Epithelial cell of proximal tubule (primary cell): Measurements from ENCODE around the gene CRABP2. TPM values are rescaled to one million over a fixed set of nuclear protein-coding genes. Genes with fewer than 3 reads are reported as not detected.

ENCODE experiments used
- DNase-seq: peaks from one replicate; pipeline ENCODE4 v3.0.0-alpha.2; 2011; ENCODE audit warnings: low read depth
- H3K4me3 ChIP-seq: 2 replicates; pipeline ENCODE4 v1.5.1; 2011; ENCODE audit warnings: low read depth, mild to moderate bottlenecking, low read length
- total RNA-seq: library from RNA; depleted of rRNA; stranded (reverse); fragments of >200 nt; gene quantifications from 2 replicates; pipeline ENCODE4 v1.2.3, GENCODE V29; 2015
- TF ChIP-seq, protein P1 (sequence below): conservative IDR thresholded peaks from 2 replicates; pipeline ENCODE4 v1.5.1; 2012; ENCODE audit warnings: low read depth, mild to moderate bottlenecking, low read length

Gene CRABP2
- total RNA-seq, 1 donor from 2014 or later: 77.1 TPM

DNA sequence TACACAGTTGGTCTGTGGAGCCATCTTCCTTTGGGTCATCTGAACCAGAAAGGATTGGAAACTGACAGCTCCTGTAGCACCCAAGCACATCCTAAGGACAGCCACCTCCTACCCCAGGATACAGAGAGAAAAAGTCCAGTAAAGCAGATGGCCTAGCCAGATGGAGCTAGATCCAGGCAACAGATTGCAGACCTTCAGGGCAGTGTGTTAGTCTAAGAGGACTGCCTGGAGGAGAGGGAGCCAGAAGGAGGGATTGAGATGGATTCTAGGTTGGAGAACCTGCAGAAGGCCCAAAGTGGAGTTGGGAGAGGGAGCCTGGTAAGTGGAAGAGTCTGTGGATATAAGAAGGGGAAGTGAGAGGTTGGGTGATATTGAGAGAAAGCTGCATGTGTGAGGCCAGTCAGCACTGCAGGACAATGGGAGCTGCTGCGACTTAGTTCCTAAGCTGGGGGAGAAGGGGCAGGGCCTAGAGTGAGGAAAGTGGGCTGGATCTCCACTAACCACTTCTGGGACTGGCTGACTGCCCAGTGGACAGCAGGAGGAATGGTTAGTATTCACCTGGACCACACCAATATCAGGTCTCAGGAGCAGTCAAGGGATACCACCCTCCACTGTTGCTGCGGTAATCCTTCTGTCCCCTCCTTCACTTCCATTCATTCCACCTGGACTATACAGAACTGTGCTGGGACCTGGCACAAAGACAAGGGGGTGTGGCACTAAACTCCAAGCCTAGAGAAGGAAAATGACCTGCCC lies 50.1 kb downstream of the CRABP2 start:
- TF ChIP-seq, protein P1, sequence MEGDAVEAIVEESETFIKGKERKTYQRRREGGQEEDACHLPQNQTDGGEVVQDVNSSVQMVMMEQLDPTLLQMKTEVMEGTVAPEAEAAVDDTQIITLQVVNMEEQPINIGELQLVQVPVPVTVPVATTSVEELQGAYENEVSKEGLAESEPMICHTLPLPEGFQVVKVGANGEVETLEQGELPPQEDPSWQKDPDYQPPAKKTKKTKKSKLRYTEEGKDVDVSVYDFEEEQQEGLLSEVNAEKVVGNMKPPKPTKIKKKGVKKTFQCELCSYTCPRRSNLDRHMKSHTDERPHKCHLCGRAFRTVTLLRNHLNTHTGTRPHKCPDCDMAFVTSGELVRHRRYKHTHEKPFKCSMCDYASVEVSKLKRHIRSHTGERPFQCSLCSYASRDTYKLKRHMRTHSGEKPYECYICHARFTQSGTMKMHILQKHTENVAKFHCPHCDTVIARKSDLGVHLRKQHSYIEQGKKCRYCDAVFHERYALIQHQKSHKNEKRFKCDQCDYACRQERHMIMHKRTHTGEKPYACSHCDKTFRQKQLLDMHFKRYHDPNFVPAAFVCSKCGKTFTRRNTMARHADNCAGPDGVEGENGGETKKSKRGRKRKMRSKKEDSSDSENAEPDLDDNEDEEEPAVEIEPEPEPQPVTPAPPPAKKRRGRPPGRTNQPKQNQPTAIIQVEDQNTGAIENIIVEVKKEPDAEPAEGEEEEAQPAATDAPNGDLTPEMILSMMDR: no peak
- DNase-seq: no peak
- H3K4me3 ChIP-seq: no peak overlapping the region

DNA sequence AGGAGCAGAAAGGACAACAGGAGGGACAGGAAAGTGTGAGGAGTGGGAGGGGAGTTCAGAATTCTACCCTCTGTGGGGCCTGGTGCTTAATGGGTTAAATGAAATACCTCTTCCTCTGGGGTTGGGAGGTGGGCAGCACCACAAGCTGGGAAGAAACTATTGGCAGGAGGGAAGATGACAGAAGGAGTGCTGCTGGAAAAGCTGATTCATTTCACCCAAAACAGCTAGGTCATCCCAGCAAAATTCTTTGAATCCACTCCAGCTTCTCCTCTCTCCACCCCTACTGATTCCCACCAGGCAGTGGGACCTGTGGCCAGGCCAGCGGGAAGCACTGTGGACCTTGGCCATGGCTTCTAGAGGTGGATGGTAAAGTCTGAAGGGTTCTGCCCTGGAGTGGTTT lies 50.7 kb downstream of the CRABP2 start:
- TF ChIP-seq, protein P1: no peak
- no peak for DNase-seq
- H3K4me3 ChIP-seq: no peak overlapping the region

DNA sequence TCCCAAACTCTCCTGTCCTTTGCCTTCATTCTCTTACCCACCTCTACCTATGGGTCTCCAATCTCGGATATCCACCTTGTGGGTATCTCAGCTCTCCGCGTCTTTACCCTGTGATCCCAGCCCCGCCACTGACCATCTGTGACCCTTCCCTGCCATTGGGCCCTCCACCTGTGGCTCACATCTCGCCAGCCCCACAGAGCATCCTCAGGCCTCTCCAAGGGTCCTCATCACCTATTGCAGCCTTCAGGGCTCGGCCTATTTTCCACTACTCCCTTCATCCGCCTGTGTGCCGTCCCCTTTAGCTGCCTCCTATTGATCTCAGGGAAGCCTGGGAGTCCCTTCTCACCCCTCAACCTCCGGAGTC lies 52.4 kb downstream of the CRABP2 start:
- no peak overlapping the region for H3K4me3 ChIP-seq
- TF ChIP-seq, protein P1: no peak
- DNase-seq: no peak

DNA sequence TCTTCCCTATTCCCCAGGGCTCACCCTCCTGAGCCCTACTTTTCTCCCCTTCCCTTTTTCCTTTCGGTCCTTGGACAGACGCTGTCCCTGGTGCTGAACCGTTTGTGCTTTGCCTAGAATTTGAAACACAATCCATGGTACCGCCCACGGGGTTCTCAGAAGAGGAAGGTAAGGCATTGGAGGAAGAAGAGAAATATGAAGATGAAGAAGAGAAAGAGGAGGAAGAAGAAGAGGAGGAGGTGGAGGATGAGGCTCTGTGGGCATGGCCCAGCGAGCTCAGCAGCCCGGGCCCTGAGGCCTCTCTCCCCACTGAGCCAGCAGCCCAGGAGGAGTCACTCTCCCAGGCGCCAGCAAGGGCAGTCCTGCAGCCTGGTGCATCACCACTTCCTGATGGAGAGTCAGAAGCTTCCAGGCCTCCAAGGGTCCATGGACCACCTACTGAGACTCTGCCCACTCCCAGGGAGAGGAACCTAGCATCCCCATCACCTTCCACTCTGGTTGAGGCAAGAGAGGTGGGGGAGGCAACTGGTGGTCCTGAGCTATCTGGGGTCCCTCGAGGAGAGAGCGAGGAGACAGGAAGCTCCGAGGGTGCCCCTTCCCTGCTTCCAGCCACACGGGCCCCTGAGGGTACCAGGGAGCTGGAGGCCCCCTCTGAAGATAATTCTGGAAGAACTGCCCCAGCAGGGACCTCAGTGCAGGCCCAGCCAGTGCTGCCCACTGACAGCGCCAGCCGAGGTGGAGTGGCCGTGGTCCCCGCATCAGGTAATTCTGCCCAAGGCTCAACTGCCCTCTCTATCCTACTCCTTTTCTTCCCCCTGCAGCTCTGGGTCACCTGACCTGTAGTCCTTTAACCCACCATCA lies 53.0 kb downstream of the CRABP2 start:
- TF ChIP-seq, protein P1: no peak
- no peak for DNase-seq
- no peak overlapping the region for H3K4me3 ChIP-seq

Other genes starting within 250 kb of the CRABP2 start
- gene MEF2D, start 204.8 kb downstream of the CRABP2 start, total RNA-seq: 10.6 and 10.7 TPM in 2 replicates
- gene IQGAP3, start 133.0 kb downstream of the CRABP2 start, total RNA-seq: 65.0 and 65.3 TPM in 2 replicates
- gene TTC24, start 125.9 kb downstream of the CRABP2 start, total RNA-seq: not detected in 2 replicates
- gene NAXE, start 113.8 kb downstream of the CRABP2 start, total RNA-seq: 124 and 127 TPM in 2 replicates
- gene GPATCH4, start 104.1 kb downstream of the CRABP2 start, total RNA-seq: 15.9 and 22.9 TPM in 2 replicates
- not detected in 2 replicates for gene HAPLN2, start 86.2 kb downstream of the CRABP2 start, total RNA-seq
- gene BCAN, start 63.5 kb downstream of the CRABP2 start, total RNA-seq: not detected in 2 replicates
- 11.6 and 70.2 TPM in 2 replicates for gene NES, start 28.2 kb downstream of the CRABP2 start, total RNA-seq
- 6.9 and 19.9 TPM in 2 replicates for gene METTL25B, start 22.9 kb upstream of the CRABP2 start, total RNA-seq
- gene ISG20L2, start 23.2 kb upstream of the CRABP2 start, total RNA-seq: 19.4 and 26.4 TPM in 2 replicates
- gene MRPL24, start 35.5 kb upstream of the CRABP2 start, total RNA-seq: 47.7 and 65.8 TPM in 2 replicates
- 279 and 348 TPM in 2 replicates for gene HDGF, start 46.1 kb upstream of the CRABP2 start, total RNA-seq
- 49.5 and 51.2 TPM in 2 replicates for gene PRCC, start 62.0 kb upstream of the CRABP2 start, total RNA-seq
- gene SH2D2A, start 111.3 kb upstream of the CRABP2 start, total RNA-seq: 2.0 and 3.5 TPM in 2 replicates
- not detected in 2 replicates for gene INSRR, start 153.5 kb upstream of the CRABP2 start, total RNA-seq
- gene NTRK1, start 155.3 kb upstream of the CRABP2 start, total RNA-seq: not detected in 2 replicates
- 19.0 and 20.8 TPM in 2 replicates for gene PEAR1, start 188.1 kb upstream of the CRABP2 start, total RNA-seq
- gene LRRC71, start 215.0 kb upstream of the CRABP2 start, total RNA-seq: not detected in 2 replicates